ENCODE results near the gene RABGEF1. TPM values are rescaled to one million over a fixed set of nuclear protein-coding genes. Genes with fewer than 3 reads are reported as not detected.
"Not testable (repeated sequence)": the region's sequence is repeated elsewhere in the genome, so short reads cannot be mapped to it uniquely, and the experiment has no call there.

The RABGEF1 gene
- total and polyA plus RNA-seq, 3 donors from 2014 or later, result 62.5 to 78.4 (median 70.2) TPM

- intact Hi-C loops (cut with DNase I; ENCODE audit: low total_unique reads), result no loop called here
- Histone ChIP-seq H3K27me3 (no peaks in the 10 kb centered on the region), H3K27ac (peak overlapping the region; percentile 50 to 55), H3K4me3 (no peak overlapping the region), H3K9me3 (no peaks in the 10 kb centered on the region), H3K36me3 (ENCODE audit: low read depth, missing control alignments) (no peaks in the 10 kb centered on the region), H3K4me1 (peaks cover 17% of the 10 kb centered on the region)
- WGBS, 2 donors, result 77 to 83% methylated on average over 4 of the region's 4 CpGs
- TF ChIP-seq POLR2A (IDR thresholded peaks at IDR 0.05) (no peak), CTCF (IDR thresholded peaks at IDR 0.05) (no peak)
- no peak for DNase-seq
Observed at GRCh38 chr7:66754541-66754940, 14.0 kb downstream of the RABGEF1 start.

- Histone ChIP-seq H3K27ac (peak overlapping the region; percentile 50 to 55), H3K4me1 (peaks cover 17% of the 10 kb centered on the region)
- H3K27me3 ChIP-seq; H3K9me3 ChIP-seq; DNase-seq; H3K4me3 ChIP-seq; H3K36me3 ChIP-seq (ENCODE audit: low read depth, missing control alignments); intact Hi-C loops (cut with DNase I; ENCODE audit: low total_unique reads): not testable (repeated sequence)
- 88 to 94% methylated on average over 4 of the region's 4 CpGs for WGBS, 2 donors
Observed at GRCh38 chr7:66755059-66755458, 14.5 kb downstream of the RABGEF1 start.

- intact Hi-C loops (cut with DNase I; ENCODE audit: low total_unique reads); H3K4me3 ChIP-seq: not testable (repeated sequence)
- WGBS, 2 donors, result 51 to 60% methylated on average over 3 of the region's 3 CpGs
Observed at GRCh38 chr7:66756227-66756626, 15.7 kb downstream of the RABGEF1 start.

GRCh38 chr7:66756889-66757288, 16.4 kb downstream of the RABGEF1 start:
- peak overlapping the region in 1 of 2 donors; percentile 60 for H3K27ac ChIP-seq
- H3K36me3 ChIP-seq (ENCODE audit: low read depth, missing control alignments), result no peaks in the 10 kb centered on the region
- H3K27me3 ChIP-seq, result no peaks in the 10 kb centered on the region
- peaks cover 17% of the 10 kb centered on the region for H3K4me1 ChIP-seq
- H3K9me3 ChIP-seq, result no peaks in the 10 kb centered on the region
- intact Hi-C loops (cut with DNase I; ENCODE audit: low total_unique reads), result no loop called here
- TF ChIP-seq POLR2A (IDR thresholded peaks at IDR 0.05) (no peak), CTCF (IDR thresholded peaks at IDR 0.05) (no peak)
- no peak overlapping the region for H3K4me3 ChIP-seq
- no peak for DNase-seq

More at GRCh38 chr7:66756227-66756626, 15.7 kb downstream of the RABGEF1 start:
- H3K27ac ChIP-seq, result peak overlapping the region in 1 of 2 donors; percentile 60
- H3K9me3 ChIP-seq; H3K36me3 ChIP-seq (ENCODE audit: low read depth, missing control alignments); DNase-seq; H3K27me3 ChIP-seq: not testable (repeated sequence)
- H3K4me1 ChIP-seq, result peaks cover 17% of the 10 kb centered on the region

GRCh38 chr7:66757939-66758338, 17.4 kb downstream of the RABGEF1 start:
- Histone ChIP-seq H3K9me3 (no peaks in the 10 kb centered on the region), H3K4me1 (peaks cover 17% of the 10 kb centered on the region), H3K27me3 (no peaks in the 10 kb centered on the region), H3K27ac (peak overlapping the region in 1 of 2 donors; percentile 36), H3K4me3 (no peak overlapping the region), H3K36me3 (ENCODE audit: low read depth, missing control alignments) (no peaks in the 10 kb centered on the region)
- WGBS, 2 donors, result 49 to 52% methylated on average over 6 of the region's 6 CpGs
- no peak for TF ChIP-seq POLR2A (IDR thresholded peaks at IDR 0.05)
- TF ChIP-seq CTCF (IDR thresholded peaks at IDR 0.05), result no peak
- DNase-seq, result no peak
- intact Hi-C loops (cut with DNase I; ENCODE audit: low total_unique reads), result no loop called here

- no peak for DNase-seq
- no peaks in the 10 kb centered on the region for H3K27me3 ChIP-seq
- TF ChIP-seq POLR2A (IDR thresholded peaks at IDR 0.05) (no peak), CTCF (IDR thresholded peaks at IDR 0.05) (no peak)
- intact Hi-C loops (cut with DNase I; ENCODE audit: low total_unique reads), result no loop called here
- H3K9me3 ChIP-seq, result no peaks in the 10 kb centered on the region
- no peak overlapping the region for H3K27ac ChIP-seq
- 85 to 87% methylated on average over 9 of the region's 9 CpGs for WGBS, 2 donors
- H3K36me3 ChIP-seq (ENCODE audit: low read depth, missing control alignments), result no peaks in the 10 kb centered on the region
- H3K4me3 ChIP-seq, result no peak overlapping the region
- peaks cover 17% of the 10 kb centered on the region for H3K4me1 ChIP-seq
Observed at GRCh38 chr7:66758950-66759628, 18.6 kb downstream of the RABGEF1 start.

- WGBS, 2 donors, result 64 to 77% methylated on average over 3 of the region's 3 CpGs
Observed at GRCh38 chr7:66763183-66763582, 22.6 kb downstream of the RABGEF1 start.

GRCh38 chr7:66763633-66764355, 23.3 kb downstream of the RABGEF1 start:
- 85 to 88% methylated on average over 3 of the region's 3 CpGs for WGBS, 2 donors
- H3K27me3 ChIP-seq; H3K9me3 ChIP-seq; H3K36me3 ChIP-seq (ENCODE audit: low read depth, missing control alignments); H3K27ac ChIP-seq; H3K4me3 ChIP-seq; DNase-seq; intact Hi-C loops (cut with DNase I; ENCODE audit: low total_unique reads); H3K4me1 ChIP-seq: not testable (repeated sequence)

More at GRCh38 chr7:66763183-66763582, 22.6 kb downstream of the RABGEF1 start:
- H3K36me3 ChIP-seq (ENCODE audit: low read depth, missing control alignments); DNase-seq; intact Hi-C loops (cut with DNase I; ENCODE audit: low total_unique reads); H3K9me3 ChIP-seq; H3K4me3 ChIP-seq; H3K27me3 ChIP-seq; H3K4me1 ChIP-seq; H3K27ac ChIP-seq: not testable (repeated sequence)

All from testis (tissue), 3 donors.